ENCODE data around the gene FXYD6.

- TF ChIP-seq POLR2AphosphoS5 (IDR thresholded peaks at IDR 0.05; ENCODE audit: low read depth, low read length) (no peak), TAF1 (IDR thresholded peaks at IDR 0.05; ENCODE audit: borderline replicate concordance, insufficient read depth, low read length) (no peak)
These were observed 86.2 kb downstream of the FXYD6 start for GRCh38 chr11:117790279-117790678.
